Measurements from ENCODE around the gene CGB2. TPM values are rescaled to one million over a fixed set of nuclear protein-coding genes. Genes with fewer than 3 reads are reported as not detected.

Gene CGB2
- total RNA-seq, 1 experiment from 2014 or later, result 0.77 TPM

- peak; percentile 65 for TF ChIP-seq CTCF (conservative IDR thresholded peaks at IDR 0.05)
- WGBS (ENCODE audit: extremely low coverage, insufficient read length, low lambda C conversion rate), result no CpG with 5 or more reads among the region's 41 CpGs
- Histone ChIP-seq H3T11ph (ENCODE audit: low read length) (no peak overlapping the region), H3K56ac (ENCODE audit: insufficient read length, low read depth, low read length) (no peak overlapping the region), H2BK15ac (ENCODE audit: low read depth, low read length) (no peak overlapping the region), H3K14ac (ENCODE audit: insufficient read depth, low read length) (no peak overlapping the region), H3K4me2 (ENCODE audit: insufficient read depth, insufficient read length, low read length) (no peak overlapping the region), H4K20me1 (ENCODE audit: control insufficient read depth, insufficient read depth, insufficient read length) (no peaks in the 10 kb centered on the region), H3K23ac (ENCODE audit: insufficient read length, low read depth, low read length) (no peak overlapping the region), H3K27me3 (ENCODE audit: insufficient read depth, low read length) (no peaks in the 10 kb centered on the region; the same call in 1 of the 2 replicates), H3K23me2 (ENCODE audit: insufficient read length, low read depth, low read length, poor library complexity, severe bottlenecking) (peaks cover 8% of the 10 kb centered on the region), H3K27ac (ENCODE audit: insufficient read length, low read depth, low read length) (no peak overlapping the region), H3K4me1 (ENCODE audit: insufficient read depth, low read length) (peaks cover 4% of the 10 kb centered on the region; the same call in 1 of the 2 replicates), H4K91ac (ENCODE audit: insufficient read length, low read depth, low read length) (no peak overlapping the region), H2BK5ac (ENCODE audit: insufficient read length, low read length) (no peak overlapping the region), H3K4ac (ENCODE audit: low read depth, low read length) (no peak overlapping the region), H2BK20ac (ENCODE audit: low read depth, low read length, poor library complexity, severe bottlenecking) (no peak overlapping the region), H3K79me1 (ENCODE audit: insufficient read depth, low read depth, low read length, poor library complexity, severe bottlenecking) (no peaks in the 10 kb centered on the region), H3K18ac (ENCODE audit: insufficient read length, low read depth, low read length) (no peak overlapping the region), H2BK12ac (ENCODE audit: insufficient read length, low read depth, low read length) (no peak overlapping the region), H4K8ac (replicated peaks; ENCODE audit: insufficient read length, low read depth, low read length) (no peak overlapping the region), H2AK5ac (ENCODE audit: insufficient read length, low read length) (no peak overlapping the region), H2BK120ac (ENCODE audit: low read depth, low read length, poor library complexity, severe bottlenecking) (no peak overlapping the region), H3K9me3 (ENCODE audit: control insufficient read depth, low read depth, low read length) (no peaks in the 10 kb centered on the region), H3K79me2 (ENCODE audit: insufficient read depth, low read length) (no peaks in the 10 kb centered on the region), H4K5ac (ENCODE audit: insufficient read length, low read depth, low read length) (no peak overlapping the region), H2AFZ (ENCODE audit: low read length) (no peak overlapping the region), H3K9ac (ENCODE audit: extremely low read depth, insufficient read length, low read length) (no peak overlapping the region)
- peaks cover 15 to 36% of the 10 kb centered on the region in 2 experiments for H3K4me1 Mint-ChIP-seq
- H3K4me3 Mint-ChIP-seq, result peak overlapping the region; percentile 39 to 68
- peaks cover 6 to 22% (median 20%) of the 10 kb centered on the region in 3 experiments; a peak in 6 of 7 replicates for H3K36me3 Mint-ChIP-seq (ENCODE audit: insufficient read depth in 1 of 3, low read depth in 3 of 3)
- H3K27me3 Mint-ChIP-seq (ENCODE audit: low read depth), result peaks cover 39% of the 10 kb centered on the region
- peaks cover 0 to 1% of the 10 kb centered on the region in 2 experiments; a peak in 2 of 5 replicates for H3K9me3 Mint-ChIP-seq
- H3K27ac Mint-ChIP-seq, result peak overlapping the region in 1 of 3 experiments; percentile 42; a peak in 2 of 7 replicates
- peak; percentile 86 for DNase-seq
These were observed 12.3 kb upstream of the CGB2 start for GRCh38 chr19:49019242-49019932.

Data from H9 (cell line).